Hematopoietic multipotent progenitor cell (in vitro differentiated cells): ENCODE data around the gene IFFO2. TPM values are rescaled to one million over a fixed set of nuclear protein-coding genes. Genes with fewer than 3 reads are reported as not detected.

Experiments
- DNase-seq, 3 donors: peaks; one replicate each; pipeline ENCODE4 v3.0.0-alpha.2; 2011 to 2015; ENCODE audit warnings: low read depth in 2 of 3, low spot score in 2 of 3
- total RNA-seq: library from RNA; depleted of rRNA; stranded (reverse); fragments of >200 nt; gene quantifications from one replicate; pipeline ENCODE4 v1.2.3, GENCODE V29; 2012

Gene IFFO2
- total RNA-seq, 1 donor: 30.7 TPM

- no peak for DNase-seq
Observed at GRCh38 chr1:18922319-18922726, 34.2 kb downstream of the IFFO2 start.

- peak in 1 of 3 donors; percentile 39 for DNase-seq
Observed at GRCh38 chr1:18921516-18922251, 34.8 kb downstream of the IFFO2 start.

DNA sequence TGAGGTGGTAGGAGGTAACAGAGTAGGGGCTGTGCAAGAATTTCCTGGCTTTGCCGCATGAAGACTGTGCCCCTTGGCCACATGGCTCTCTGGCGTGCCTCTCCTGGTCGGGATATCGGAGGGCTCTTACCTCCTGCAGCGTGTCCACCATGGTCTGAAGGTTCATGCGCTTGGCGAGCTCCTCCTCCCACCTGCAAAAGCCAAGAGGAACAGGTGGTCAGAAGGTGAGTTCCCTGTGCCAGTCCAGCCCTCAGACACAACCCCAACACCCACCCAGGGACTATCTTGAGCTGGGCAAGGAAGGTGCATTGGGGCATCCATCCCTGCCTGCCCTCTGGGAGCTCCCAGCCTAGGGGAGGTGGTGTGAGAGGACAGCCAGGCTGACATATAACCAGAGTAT lies 35.5 kb downstream of the IFFO2 start:
- no peak for DNase-seq

GRCh38 chr1:18919956-18920355 lies 36.5 kb downstream of the IFFO2 start:
- no peak for DNase-seq

DNA sequence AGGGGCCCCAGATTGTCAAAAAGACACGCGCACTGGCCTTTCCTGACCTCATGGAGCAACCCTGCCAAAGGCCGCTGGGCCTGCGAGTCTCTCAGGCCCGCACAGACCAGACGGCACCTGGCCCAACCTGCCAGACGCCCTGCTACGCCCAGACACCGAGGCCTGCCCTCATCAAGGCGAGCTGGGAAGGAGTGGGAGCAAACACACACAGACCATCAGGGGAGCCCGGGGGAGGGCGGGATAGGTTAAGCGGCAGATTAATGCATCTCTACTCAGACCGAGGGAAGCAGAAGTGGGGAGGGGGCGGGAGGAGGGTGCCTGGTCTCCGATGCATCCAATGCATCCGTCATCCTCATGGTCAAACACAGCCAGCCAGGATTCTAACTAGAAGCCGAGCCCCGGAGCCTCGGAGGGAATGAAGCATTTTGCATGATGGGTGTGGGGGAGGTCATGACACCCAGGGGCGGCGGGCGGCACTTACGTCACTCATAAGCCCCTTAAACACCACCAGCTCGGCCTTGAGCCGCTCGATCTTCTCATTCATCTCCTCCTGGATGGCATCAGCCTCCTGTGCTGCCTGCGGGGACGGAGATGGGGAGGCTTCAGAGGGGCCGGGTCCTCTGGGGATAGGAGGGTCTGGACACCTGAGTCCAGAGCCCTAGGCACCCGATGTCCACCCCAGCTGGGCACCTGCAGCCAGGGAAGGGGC lies 37.1 kb downstream of the IFFO2 start:
- DNase-seq: no peak

DNA sequence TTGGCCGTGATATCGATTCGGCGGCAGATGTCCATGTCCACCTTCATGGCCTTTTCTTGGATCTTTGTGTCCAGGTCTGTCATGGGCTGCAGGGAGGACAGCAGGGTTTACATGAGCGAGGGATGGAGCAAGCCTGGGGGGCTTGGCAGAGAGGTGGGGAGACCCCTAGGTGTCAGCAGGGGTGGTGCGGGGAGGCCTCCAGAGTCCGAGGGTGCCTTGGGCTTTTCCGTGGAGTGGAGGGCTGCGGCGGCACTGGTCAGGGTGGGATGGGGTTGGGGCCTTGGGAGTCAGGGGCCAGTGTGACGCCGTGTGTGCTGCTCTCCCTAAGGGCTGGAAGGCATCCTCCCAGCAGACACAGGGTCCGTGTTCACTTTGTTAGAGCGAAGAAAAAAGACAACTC lies 38.1 kb downstream of the IFFO2 start:
- no peak for DNase-seq

DNA sequence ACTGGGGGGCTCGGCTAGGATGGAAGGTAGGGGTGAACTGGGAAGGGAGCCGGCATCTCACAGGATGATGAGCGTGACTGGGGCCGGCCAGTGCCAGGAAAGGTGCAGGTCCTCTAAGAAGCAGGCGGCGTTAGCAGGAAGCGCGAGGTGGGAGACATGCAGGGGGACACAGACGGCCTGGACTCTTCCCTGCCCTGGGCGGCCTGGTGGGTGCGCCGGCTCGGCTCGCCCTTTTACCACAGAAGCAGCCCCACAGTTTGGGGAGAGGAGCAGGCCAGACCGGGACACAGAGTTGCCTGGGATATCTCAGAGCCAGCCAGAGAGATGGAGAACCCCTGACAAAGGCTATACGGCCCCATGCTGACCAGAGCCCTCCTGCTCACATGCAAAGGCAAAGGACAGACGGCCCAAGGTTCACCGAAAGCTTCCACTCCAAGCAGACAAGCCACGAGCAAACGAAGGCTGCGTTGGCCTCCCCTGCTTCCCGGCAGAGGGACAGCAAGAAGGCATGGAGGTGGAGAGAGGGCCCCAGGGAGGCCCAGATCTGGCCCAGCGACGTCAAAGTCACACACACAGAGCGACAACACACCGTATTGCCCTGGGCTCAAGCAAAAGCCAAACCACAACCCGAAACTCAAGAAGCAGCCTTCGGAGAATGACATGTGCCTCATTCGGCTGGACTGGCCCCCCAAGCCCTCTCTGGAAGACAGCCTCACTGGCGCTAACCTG lies 39.2 kb downstream of the IFFO2 start:
- no peak for DNase-seq

- no peak for DNase-seq
Observed at GRCh38 chr1:18915341-18915740, 41.1 kb downstream of the IFFO2 start.

GRCh38 chr1:18913065-18913835 lies 43.2 kb downstream of the IFFO2 start:
- DNase-seq: peak in 2 of 3 donors; percentile 71

- DNase-seq: no peak
Observed at GRCh38 chr1:18912550-18912949, 43.9 kb downstream of the IFFO2 start.

DNA sequence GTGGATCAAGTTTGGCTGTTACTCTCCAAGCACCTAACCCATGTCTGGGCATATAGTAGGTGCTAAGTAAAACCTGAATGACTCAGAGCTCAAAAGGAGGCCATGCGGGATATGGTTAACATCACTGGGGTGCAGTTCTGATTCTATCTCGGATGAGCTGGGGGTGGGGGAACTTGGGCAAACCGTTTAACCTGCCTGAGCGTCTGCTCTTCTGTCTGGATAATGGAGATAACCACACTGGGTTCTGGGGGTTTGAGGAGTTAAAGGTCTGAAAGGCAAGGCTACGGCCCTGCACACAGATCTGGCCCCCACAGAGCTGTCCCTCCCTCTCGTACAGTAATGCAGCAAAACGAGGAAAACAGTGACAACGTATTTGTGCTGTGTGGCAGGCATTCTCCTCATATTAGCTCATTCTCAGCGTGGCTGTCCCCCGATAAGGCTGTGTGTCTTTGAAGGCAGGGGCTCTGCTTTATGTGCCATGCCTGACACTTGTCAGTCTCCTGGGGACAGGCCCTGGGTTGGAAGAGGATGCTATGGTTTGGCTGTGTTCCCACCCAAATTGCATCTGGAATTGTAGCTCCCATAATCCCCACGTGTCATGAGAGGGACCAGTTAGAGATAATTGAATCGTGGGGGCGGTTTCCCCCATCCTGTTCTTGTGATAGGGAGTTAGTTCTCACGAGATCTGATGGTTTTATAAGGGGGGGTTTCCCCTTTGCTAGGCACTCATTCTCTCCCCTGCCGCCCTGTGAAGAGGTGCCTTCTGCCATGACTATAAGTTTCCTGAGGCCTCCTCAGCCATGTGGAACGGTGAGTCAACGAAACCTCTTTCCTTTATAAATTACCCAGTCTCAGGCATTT lies 47.3 kb downstream of the IFFO2 start:
- peak in 1 of 3 donors; percentile 56 for DNase-seq

GRCh38 chr1:18907917-18908845 lies 48.3 kb downstream of the IFFO2 start:
- DNase-seq: peak in 2 of 3 donors; percentile 63 to 84

DNA sequence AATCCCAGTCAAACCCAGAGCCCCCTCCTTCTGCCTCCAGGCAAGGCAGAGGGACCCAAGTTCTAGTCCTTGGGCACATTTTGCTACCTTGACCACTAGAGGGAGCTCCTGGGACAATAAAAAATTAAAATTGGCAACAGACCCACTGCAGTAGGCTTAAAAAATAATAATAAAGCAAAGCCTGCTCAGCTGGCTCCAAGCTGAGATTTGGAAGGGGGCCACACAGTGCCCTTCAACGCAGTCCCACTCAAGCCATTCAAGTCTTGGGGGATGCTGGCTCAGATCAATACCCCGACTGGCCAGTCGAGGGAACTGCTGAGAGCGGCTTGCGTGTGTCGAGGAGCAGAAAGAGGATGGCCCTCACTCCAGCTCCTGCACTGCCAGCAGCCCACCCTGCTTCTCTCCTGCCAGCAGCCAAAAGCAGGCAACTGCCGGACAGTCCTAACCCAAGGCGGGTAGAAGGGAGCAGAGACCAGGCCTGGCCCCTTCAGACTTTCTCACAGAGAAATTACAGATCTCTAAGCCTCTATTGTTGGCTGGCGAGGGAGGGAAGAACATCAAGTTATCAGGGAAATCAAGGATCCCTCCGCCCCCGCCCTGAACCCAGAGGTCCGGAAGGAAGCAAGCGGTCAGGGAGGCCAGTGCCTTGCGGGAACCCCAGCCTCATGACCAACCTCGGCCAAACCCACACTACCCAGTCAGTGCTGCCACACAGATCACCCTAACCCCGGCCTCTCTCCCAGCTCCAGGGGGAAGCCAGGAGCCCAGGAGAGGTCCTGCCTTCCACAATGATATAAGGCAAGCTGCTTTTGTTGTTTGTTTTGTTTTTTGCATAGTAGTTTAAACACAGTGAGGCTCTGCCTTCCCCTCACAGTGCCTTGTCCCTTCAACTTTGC lies 49.2 kb downstream of the IFFO2 start:
- DNase-seq: peak; percentile 58 to 82 (median 69)

DNA sequence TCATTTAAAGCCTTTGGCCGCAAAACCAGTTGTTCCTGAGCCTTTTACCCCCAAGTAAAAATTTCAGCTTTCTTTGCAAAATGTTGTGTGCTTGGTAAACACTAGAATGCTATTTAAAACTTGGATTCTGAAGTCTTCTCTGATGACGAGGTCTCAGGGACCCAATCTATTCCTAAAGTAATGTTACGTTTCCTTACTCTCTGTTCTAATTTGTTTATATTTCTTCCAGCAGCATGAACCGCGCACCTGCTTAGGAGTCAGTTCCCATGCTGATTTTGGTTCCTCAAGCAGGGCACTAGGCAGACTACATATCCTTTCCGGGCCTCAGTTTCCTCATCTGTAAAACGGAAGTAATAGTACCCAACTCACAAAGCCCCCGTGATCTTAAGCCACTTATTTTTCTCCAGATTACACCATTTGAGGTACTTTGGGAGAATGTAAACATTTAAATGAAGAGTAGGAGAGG lies 53.2 kb downstream of the IFFO2 start:
- DNase-seq: no peak

- peak; percentile 77 to 99 (median 96) for DNase-seq
Observed at GRCh38 chr1:18902523-18903290, 53.8 kb downstream of the IFFO2 start, which contains the start of gene ALDH4A1. Gene ALDH4A1 (minus strand): TSS chr1:18902555. CDS start chr1:18902523, 32 bp downstream.

DNA sequence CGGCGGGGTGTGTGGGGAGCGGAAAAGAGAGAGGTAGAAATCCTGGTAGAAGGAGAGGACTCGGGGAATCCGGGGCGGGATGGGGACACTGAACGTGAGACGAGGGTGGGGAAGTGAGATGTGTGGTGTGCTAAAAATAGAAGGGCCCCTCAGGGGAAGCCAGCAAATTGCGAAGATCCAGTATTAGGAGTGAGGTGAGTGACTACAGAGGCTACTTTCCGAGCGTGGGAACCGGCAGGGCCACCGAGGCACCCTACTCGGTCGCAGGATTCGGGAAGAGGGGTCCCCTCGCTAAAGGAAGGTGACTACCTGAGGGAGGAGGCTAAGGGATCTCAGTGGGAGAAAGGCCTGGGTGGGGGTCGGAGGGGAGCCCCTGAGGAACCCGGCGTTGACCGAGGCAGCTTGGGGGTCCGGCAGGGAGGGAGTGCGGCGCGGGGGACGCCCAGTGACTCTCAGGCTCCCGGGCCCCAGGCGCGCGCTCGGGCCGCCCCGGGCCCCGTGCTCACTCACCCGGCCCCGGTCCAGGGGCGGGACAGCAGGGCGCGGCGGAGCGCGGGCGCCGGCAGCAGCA lies 54.4 kb downstream of the IFFO2 start:
- DNase-seq: peak in 1 of 3 donors; percentile 31
